ENCODE measurements around the gene MAN2A1.

Gene MAN2A1

DNA sequence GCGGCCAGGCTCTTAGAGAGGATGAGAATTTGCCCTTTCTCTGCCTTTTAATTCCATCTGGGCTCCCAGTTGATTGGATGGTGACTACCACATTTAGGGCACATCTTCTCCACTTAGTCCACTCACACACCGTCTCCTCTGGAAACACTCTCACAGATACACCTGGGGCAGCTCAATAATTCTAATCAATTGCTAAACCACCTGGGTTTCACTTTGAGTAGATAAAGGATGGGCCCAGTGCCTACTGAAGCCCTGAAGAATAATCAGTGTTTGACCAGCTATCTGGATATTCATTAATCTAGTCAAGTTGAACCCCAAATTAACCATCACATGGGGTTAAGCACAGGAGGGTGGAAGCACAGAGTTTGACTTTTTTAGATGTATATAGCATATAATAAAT is 19.1 kb downstream of the MAN2A1 start:
- no peak for DNase-seq

GRCh38 chr5:109709225-109709624 is 19.5 kb downstream of the MAN2A1 start:
- DNase-seq: no peak

DNA sequence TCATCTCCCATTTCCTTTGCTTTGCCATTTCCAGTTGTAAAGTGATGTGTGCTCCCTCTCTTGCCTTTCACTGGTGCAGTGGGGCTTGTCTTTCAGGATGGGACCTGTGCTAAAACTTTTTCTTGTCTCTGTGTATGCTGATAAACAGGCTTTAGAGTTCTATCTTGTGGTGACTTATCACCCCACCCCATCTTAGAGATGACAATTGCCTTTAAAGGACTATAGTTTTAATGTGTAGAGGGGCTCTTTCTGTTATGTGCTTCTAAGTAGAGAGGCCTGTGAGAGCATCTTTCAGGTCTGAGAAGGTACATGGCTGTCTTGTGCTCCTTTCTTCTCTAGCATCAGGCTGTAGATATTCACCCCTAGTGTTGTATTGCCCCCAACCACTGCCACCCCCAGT is 21.9 kb downstream of the MAN2A1 start:
- no peak for DNase-seq

GRCh38 chr5:109713453-109713852 is 23.7 kb downstream of the MAN2A1 start:
- no peak for DNase-seq

DNA sequence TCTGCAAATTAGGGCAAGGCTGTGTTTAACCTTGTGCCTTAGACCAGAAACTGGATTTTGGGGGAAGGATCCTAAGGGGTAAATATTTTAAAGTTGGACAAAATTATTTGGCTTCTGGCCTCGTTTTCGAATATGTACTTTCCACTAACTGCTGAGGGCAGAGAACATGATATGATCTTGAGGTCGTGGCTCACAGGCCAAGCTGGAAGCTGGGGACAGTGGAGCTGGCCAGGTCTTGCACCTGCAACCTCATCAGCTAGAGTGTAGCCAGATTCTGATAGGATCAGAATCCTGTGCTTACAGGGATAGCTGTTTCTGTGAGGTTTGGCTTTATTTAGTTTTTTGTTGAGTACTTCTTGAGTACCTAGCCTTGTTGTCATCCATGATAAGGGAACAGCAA is 24.9 kb downstream of the MAN2A1 start:
- no peak for DNase-seq

DNA sequence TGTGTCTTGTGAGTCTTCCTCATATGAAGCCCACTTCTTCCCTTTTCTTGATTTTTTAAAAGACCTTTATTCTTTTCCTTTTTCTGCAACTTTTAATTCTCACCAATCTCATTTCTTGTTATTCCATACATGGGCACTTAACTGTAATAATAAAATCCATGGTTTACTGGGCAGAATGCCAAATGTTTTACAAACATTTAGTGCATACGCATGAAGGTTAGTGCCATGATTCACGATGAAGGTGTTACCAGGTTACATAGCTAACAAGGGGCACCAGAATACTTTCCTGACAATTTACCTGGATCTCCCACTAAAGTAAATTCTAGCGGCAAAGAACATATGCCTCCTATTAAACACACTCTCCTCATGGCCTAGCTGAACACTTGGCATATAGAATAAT is 28.5 kb downstream of the MAN2A1 start:
- DNase-seq: no peak

DNA sequence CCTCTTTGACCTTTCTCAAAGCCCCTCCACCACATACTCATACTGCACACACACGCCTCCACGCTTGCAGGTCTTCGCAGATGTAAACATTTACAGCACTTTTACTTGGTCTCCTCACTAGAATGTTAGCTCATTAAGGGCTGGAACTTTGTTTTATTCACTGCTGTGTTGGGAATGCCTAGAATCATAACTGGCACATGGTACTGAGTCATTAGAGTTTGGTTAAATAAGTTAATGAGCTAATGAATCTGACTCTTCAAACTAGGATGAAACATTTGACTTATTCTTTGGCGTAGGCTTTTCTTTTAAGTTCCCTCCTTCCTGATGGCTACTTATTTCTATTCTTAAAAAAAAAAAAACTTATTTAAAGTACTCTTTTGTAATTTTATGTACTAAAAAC is 28.9 kb downstream of the MAN2A1 start:
- DNase-seq: no peak

GRCh38 chr5:109719978-109720377 is 30.3 kb downstream of the MAN2A1 start:
- no peak for DNase-seq

GRCh38 chr5:109721741-109722140 is 32.0 kb downstream of the MAN2A1 start:
- no peak for DNase-seq

GRCh38 chr5:109723606-109724005 is 33.9 kb downstream of the MAN2A1 start:
- DNase-seq: no peak

GRCh38 chr5:109725135-109725534 is 35.4 kb downstream of the MAN2A1 start:
- no peak for DNase-seq

DNA sequence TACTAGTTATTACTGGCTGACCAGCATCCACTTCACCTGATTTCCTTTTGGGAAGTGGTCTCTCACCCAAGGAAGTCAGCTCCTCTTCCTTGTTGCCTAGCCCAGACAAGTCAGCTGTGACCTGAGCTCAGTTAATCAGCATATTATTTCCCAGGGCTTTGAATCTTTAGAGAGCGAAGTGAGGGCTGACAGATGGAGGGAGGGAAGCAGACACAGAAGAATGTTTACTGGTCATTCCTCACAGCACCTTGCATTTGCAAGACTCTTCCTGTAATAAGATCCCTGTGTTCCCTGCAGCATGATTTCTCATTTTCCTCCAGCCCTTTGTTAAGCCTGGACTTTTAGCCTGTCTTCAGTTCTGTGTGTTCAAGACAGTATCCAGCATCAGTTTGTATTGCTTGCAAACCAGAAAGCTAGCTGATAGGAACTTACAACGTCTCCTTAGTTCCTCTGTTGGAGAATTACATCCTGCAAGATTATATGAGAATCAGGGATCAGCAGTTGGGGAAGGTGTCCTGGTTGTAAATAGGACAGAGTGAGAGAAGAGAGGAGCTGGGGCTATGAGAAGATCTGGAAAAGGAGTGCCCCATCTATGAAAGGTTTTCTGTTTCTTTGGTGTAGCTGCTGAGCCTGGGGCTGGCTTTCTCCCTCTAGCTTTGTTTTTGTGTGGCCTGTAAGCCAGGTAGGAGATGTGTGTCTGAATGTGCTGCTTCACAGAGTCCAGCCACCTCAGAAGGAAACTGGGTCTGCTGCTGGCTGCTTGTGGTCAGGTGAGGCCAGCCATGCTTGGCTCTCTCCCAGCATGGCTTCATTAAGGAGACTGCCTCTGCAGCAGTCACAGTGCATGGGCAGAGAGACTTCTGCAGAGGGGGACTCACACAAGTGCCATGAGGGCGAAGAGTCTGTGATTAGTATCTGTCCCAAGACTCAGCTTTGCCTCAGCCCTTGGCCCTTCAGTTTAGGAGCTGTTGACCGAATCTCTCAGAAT is 50.3 kb downstream of the MAN2A1 start:
- DNase-seq: no peak

- no peak for DNase-seq
These were observed 51.2 kb downstream of the MAN2A1 start for GRCh38 chr5:109740966-109741365.

DNA sequence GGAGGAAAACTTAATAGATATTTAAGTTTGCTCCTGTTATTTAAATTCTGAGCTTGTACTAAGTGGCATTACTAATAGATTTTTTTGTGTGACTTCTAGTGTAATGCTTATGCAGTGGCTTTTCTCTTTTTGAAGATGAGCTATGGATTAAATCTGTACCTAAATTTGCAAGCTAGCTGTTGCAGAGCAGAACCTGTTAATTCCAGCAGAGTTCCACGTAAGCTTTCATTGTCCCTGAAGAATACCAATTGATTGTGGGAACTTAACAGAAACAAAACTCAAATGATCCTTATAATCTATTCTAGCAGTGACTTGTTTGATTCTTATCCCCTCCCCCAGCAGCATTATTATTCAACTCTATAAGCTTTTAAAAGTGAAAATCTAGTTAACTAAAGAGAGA is 51.7 kb downstream of the MAN2A1 start:
- no peak for DNase-seq

- no peak for DNase-seq
These were observed 53.4 kb downstream of the MAN2A1 start for GRCh38 chr5:109743041-109743531.

- no peak for DNase-seq
These were observed 54.1 kb downstream of the MAN2A1 start for GRCh38 chr5:109743770-109744212.

- DNase-seq: no peak
These were observed 54.5 kb downstream of the MAN2A1 start for GRCh38 chr5:109744261-109744660.

DNA sequence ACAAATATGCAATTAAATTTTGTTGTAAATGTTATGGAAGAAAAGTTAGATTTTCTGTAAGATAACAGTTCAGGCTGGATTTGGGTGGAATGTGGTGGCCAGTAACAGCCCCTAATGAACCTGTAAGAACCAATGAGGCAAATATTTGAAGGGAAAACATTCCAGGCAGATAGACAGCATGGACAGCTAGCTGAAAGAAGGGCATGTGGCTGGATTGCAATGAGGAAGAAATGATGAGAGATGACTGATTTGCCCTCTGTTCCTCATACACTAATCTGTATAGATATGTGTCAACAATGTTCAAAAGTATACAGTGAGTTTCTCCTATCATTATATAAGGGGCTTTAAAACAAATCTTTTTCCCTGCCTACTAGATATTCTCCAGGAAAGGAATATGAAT is 58.8 kb downstream of the MAN2A1 start:
- no peak for DNase-seq

DNA sequence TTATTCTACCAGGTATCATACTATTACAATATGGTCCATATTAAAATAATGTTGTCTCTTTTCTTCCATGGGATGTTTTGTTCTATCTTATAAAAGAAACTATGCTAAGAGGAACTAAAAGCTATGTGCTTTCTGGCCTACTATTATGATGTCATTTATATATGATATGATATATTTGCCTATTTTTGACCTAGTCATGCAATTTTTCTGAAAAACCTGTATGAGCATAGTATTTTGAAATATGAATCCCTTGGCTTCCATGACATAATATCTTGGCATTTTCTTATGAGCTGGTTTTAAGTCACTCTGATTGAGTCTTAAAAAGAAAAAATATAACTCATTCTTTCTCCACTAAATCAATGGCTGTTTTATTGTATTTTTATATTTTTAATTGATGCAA is 60.7 kb downstream of the MAN2A1 start:
- DNase-seq: no peak

DNA sequence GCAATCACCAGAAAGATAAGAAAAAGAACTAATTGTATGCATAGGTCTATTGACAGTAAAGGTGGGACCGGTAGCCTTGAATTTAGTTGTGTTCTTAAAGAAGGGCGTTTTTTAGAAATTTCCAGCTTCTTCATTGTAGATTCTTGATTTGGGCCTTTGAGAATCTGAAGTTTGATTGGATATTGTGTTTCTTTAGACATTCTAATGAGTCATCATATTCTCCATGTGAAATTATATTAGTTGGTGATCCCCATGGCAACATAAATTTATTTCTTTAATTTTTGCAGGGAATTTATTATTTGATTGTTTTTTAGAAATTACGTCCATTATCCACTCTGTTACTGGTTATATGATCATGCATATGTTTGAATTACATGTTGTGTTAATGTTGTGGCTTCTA is 63.6 kb downstream of the MAN2A1 start:
- no peak for DNase-seq

DNA sequence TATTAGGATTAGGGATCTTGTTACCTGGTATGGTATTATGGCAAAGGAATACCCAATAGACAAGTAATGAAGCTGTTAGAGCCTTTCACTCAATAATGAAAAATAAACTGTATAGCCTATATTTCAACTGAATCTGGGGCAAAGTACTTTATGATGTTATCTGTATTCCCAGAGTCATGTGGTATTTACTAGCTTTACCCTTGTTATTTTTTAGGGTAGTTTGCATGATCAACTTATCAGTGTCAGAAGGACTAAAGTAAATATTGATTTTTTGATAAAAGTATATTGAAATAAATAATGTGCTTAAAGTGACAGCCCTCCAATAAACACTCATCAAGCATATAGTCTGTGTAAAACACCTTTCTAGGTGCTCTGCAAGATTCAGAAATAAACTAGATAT is 64.6 kb downstream of the MAN2A1 start:
- DNase-seq: no peak

DNA sequence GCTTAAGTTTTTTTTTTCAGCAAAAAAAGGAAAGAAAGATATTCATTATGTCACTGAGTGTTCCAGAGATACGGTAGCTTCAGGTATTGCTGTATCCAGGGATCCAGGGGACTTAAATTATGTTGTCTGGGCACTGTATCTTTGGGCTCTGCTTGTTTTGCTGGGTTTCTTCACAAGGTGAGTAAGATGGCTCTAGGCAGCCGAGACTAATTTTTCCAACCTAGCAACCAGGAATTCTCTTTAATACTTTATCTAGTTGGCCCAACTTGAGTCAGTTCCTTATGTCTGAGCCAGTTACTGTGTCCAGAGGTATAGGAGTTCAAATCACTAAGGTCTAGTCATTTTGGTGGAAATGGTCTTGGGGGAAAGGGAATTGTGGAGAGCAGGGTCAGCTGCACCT is 66.0 kb downstream of the MAN2A1 start:
- no peak for DNase-seq

DNA sequence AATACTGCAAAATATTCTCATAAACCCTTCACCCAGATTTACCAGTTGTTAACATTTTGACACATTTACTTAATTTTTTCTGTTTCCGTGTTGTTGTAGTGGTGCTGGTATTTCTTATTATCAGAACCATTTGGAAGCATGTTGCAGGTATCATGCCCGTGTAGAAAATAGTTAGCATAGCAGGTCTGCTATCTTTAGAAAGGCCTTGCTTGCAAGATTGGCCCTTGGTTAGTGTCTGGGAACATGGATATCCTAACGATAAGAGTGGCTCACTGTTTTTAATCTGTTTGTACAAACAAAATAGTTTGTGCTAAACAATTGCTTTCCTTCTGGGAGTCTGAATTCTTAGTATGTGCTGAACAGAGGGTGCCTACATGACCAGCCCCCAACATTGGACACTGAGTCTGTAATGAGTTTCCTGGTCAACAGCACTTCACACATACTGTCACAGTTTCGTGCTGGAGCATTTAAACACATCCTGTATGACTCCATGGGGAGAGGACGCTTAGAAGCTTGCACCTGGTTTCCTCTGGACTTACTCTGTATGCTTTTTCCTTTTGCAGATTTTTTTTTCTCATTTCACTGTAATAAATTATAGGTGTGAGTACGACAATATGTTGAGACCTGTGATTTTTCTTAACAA is 66.9 kb downstream of the MAN2A1 start:
- no peak for DNase-seq

GRCh38 chr5:109757490-109757889 is 67.8 kb downstream of the MAN2A1 start:
- DNase-seq: no peak
